ENCODE results near the gene GNAL.

- TF ChIP-seq POLR2A (IDR thresholded peaks at IDR 0.05): no peak
- TF ChIP-seq, protein P1, sequence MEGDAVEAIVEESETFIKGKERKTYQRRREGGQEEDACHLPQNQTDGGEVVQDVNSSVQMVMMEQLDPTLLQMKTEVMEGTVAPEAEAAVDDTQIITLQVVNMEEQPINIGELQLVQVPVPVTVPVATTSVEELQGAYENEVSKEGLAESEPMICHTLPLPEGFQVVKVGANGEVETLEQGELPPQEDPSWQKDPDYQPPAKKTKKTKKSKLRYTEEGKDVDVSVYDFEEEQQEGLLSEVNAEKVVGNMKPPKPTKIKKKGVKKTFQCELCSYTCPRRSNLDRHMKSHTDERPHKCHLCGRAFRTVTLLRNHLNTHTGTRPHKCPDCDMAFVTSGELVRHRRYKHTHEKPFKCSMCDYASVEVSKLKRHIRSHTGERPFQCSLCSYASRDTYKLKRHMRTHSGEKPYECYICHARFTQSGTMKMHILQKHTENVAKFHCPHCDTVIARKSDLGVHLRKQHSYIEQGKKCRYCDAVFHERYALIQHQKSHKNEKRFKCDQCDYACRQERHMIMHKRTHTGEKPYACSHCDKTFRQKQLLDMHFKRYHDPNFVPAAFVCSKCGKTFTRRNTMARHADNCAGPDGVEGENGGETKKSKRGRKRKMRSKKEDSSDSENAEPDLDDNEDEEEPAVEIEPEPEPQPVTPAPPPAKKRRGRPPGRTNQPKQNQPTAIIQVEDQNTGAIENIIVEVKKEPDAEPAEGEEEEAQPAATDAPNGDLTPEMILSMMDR (IDR thresholded peaks at IDR 0.05): no peak
- TF ChIP-seq POLR2AphosphoS5 (IDR thresholded peaks at IDR 0.05): no peak
- no peak for TF ChIP-seq EP300 (IDR thresholded peaks at IDR 0.05)
Measured at GRCh38 chr18:11864471-11864870, 175.4 kb downstream of the GNAL start.
